MM.1S (cell line): ENCODE data around the gene ZBTB25.
A peak's percentile ranks its signal among the peaks of the same experiment; 100 is the strongest.

ENCODE experiments used
- DNase-seq: peaks from one replicate; pipeline ENCODE4 v3.0.0-alpha.2; 2015
- H2AFZ ChIP-seq: fragments of 300-600 bp; sonication (generic); 2 replicates; pipeline ENCODE4 v1.6.0; 2016; ENCODE audit warnings: antibody characterized with exemption, low read length
- H3F3A ChIP-seq: fragments of 300-600 bp; sonication (generic); 2 replicates; pipeline ENCODE4 v1.6.1; 2016; ENCODE audit warnings: mild to moderate bottlenecking, antibody characterized with exemption, low read length, moderate library complexity, mixed read lengths; ENCODE audit not compliant: insufficient read depth
- H3K27ac ChIP-seq: fragments of 300-600 bp; sonication (generic); 2 replicates; pipeline ENCODE4 v1.5.1; 2016; ENCODE audit warnings: mild to moderate bottlenecking, low read length
- H3K27me3 ChIP-seq: fragments of 300-600 bp; sonication (generic); replicated peaks from 2 replicates; pipeline ENCODE4 v1.6.0; 2016; ENCODE audit warnings: low read length; ENCODE audit not compliant: insufficient read depth
- H3K36me3 ChIP-seq: fragments of 300-600 bp; sonication (generic); replicated peaks from 2 replicates; pipeline ENCODE4 v1.6.1; 2016; ENCODE audit warnings: mild to moderate bottlenecking, low read length, mixed read lengths; ENCODE audit not compliant: insufficient read depth
- H3K4me1 ChIP-seq: fragments of 300-600 bp; sonication (generic); 2 replicates; pipeline ENCODE4 v1.6.1; 2016; ENCODE audit warnings: low read length, mixed read lengths
- H3K4me2 ChIP-seq: fragments of 300-600 bp; sonication (generic); 2 replicates; pipeline ENCODE4 v1.6.0; 2016; ENCODE audit warnings: low read depth, low read length
- H3K4me3 ChIP-seq: fragments of 300-600 bp; sonication (generic); 2 replicates; pipeline ENCODE4 v1.5.1; 2016; ENCODE audit warnings: low read length, mixed read lengths
- H3K79me2 ChIP-seq: fragments of 300-600 bp; sonication (generic); 2 replicates; pipeline ENCODE4 v1.6.1; 2016; ENCODE audit warnings: mixed run types, low read length, mixed read lengths
- H3K9ac ChIP-seq: fragments of 300-600 bp; sonication (generic); 2 replicates; pipeline ENCODE4 v1.6.1; 2016; ENCODE audit warnings: low read length, mixed read lengths
- H3K9me2 ChIP-seq: fragments of 300-600 bp; sonication (generic); replicated peaks from 2 replicates; pipeline ENCODE4 v1.6.1; 2016; ENCODE audit warnings: mild to moderate bottlenecking, low read length, mixed read lengths; ENCODE audit not compliant: insufficient read depth
- H3K9me3 ChIP-seq: fragments of 300-600 bp; sonication (generic); replicated peaks from 2 replicates; pipeline ENCODE4 v1.6.1; 2016; ENCODE audit warnings: mild to moderate bottlenecking, low read length, mixed read lengths; ENCODE audit not compliant: insufficient read depth
- H4K20me1 ChIP-seq: fragments of 300-600 bp; sonication (generic); 2 replicates; pipeline ENCODE4 v1.6.1; 2016; ENCODE audit warnings: mild to moderate bottlenecking, low read length, moderate library complexity, mixed read lengths; ENCODE audit not compliant: insufficient read depth
- EZH2 ChIP-seq: fragments of 300-600 bp; sonication (generic); optimal IDR thresholded peaks from 2 replicates; pipeline ENCODE3; 2017; ENCODE audit warnings: low read depth, mild to moderate bottlenecking, antibody characterized with exemption, low read length, mixed read lengths
- EZH2phosphoT487 ChIP-seq: fragments of 300-600 bp; sonication (generic); IDR thresholded peaks from 2 replicates; pipeline ENCODE4 v1.6.1; 2018; ENCODE audit warnings: antibody characterized with exemption, low read length
- TF ChIP-seq, protein P1 (sequence below): fragments of 300-600 bp; sonication (generic); IDR thresholded peaks from 2 replicates; pipeline ENCODE4 v1.5.1; 2016; ENCODE audit warnings: antibody characterized with exemption, low read length, mixed read lengths

The ZBTB25 gene

DNA sequence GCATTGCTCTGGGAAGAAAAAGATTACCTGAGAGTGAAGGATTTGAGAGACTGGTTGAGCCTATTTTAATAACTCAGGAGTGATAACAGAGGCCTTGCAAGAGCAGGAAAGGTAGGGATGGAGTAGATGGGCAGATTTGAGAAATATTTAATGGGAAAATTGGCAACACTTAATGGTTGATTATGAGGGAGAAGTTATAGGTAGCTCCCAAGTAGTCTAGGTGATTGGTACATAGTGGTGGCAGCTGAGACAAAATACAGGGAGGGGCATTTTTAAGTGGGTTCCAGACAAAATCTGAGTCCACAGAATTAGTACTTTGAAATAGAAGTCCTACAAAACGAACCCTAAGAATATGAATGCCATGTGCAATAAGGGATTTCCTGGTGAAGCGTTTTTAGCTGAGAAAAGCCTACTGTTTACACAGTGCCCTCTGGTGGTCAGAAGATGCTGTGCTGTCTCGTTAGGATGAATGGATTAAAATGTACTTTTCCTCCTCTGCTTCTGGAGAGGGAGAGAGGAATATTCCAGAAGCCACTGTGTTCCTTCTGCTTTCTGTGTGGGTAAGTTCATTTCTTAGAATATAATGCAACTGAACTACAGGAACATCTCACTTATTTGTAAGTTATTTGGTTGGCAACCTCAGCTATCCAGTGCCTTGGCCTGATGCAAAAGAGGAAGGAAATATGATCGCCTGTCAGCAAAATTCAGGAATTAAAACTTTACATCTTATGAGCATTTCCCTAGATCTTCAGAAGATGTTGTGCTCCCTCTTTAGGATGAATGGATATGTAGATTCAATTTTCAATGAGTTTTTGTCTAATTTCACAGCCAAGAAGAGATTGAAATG, 7.4 kb upstream of the ZBTB25 start:
- Histone ChIP-seq H3K9me3 (no peaks in the 10 kb centered on the region), H3K27me3 (no peaks in the 10 kb centered on the region), H3K79me2 (peaks cover 98% of the 10 kb centered on the region), H3K4me3 (no peak overlapping the region), H3K36me3 (no peaks in the 10 kb centered on the region), H3K9me2 (no peaks in the 10 kb centered on the region), H3K4me2 (no peak overlapping the region), H3K27ac (no peak overlapping the region; the same call in 1 of the 2 replicates), H3K4me1 (peaks cover 22% of the 10 kb centered on the region), H2AFZ (no peak overlapping the region), H4K20me1 (peaks cover 14% of the 10 kb centered on the region; the same call in 1 of the 2 replicates), H3K9ac (no peak overlapping the region), H3F3A (peaks cover 12% of the 10 kb centered on the region)
- DNase-seq: peak; percentile 40
- TF ChIP-seq EZH2phosphoT487: no peak
- TF ChIP-seq, protein P1, sequence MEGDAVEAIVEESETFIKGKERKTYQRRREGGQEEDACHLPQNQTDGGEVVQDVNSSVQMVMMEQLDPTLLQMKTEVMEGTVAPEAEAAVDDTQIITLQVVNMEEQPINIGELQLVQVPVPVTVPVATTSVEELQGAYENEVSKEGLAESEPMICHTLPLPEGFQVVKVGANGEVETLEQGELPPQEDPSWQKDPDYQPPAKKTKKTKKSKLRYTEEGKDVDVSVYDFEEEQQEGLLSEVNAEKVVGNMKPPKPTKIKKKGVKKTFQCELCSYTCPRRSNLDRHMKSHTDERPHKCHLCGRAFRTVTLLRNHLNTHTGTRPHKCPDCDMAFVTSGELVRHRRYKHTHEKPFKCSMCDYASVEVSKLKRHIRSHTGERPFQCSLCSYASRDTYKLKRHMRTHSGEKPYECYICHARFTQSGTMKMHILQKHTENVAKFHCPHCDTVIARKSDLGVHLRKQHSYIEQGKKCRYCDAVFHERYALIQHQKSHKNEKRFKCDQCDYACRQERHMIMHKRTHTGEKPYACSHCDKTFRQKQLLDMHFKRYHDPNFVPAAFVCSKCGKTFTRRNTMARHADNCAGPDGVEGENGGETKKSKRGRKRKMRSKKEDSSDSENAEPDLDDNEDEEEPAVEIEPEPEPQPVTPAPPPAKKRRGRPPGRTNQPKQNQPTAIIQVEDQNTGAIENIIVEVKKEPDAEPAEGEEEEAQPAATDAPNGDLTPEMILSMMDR: peak; percentile 69

DNA sequence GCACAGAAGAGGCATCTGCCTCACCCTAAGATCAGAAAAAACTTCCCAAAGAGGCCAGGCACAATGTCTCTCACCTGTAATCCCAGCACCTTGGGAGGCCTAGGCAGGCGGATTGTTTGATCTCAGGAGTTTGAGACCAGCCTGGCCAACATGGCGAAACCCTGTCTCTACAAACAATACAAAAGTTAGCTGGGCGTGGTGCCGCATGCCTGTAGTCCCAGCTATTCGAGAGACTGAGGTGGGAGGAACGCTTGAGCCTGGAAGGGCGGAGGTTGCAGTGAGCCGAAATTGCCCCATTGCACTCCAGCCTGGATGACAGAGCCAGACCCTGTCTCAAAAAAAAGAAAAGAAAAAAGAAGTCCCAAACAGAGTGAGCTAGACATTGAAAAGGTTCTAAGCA, 5.4 kb upstream of the ZBTB25 start:
- Histone ChIP-seq H3K9me3 (no peaks in the 10 kb centered on the region), H3K4me3 (no peak overlapping the region), H3K9me2 (no peaks in the 10 kb centered on the region), H3F3A (peaks cover 20% of the 10 kb centered on the region), H3K27me3 (no peaks in the 10 kb centered on the region), H3K9ac (no peak overlapping the region), H3K4me2 (no peak overlapping the region), H3K4me1 (peaks cover 22% of the 10 kb centered on the region), H3K79me2 (peaks cover 88% of the 10 kb centered on the region), H3K27ac (no peak overlapping the region), H4K20me1 (peaks cover 11% of the 10 kb centered on the region; the same call in 1 of the 2 replicates), H2AFZ (no peak overlapping the region), H3K36me3 (no peaks in the 10 kb centered on the region)
- TF ChIP-seq, protein P1: no peak
- no peak for TF ChIP-seq EZH2
- TF ChIP-seq EZH2phosphoT487: no peak
- no peak for DNase-seq

DNA sequence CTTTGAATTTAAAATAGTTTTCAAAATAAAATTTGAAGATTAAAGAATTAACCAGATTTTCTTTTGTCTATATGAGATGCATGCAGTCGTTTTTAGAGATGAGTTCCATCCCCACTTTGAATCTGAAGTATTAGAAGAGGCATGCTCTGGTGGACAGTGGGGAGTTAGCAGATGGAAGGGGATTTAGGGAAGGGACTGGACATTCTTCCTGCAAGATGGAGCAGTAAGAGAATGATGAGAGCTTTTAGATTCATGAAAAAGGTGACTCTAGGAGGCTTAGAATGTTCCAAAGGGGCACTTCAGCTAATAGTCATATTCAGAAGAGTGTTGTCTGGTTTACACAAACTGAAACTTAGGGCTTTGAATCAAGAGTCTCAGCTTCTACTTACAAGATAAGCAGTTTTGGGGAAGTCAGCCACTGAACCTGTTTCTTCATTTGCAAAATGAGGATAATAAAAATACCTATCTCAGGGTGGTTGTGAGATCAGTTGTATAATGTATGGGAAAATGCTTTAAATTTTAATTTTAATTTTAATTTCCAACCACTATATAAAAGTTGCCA, 4.7 kb upstream of the ZBTB25 start:
- peak overlapping the region; percentile 63 for H3K4me3 ChIP-seq
- peaks cover 10% of the 10 kb centered on the region; the same call in 1 of the 2 replicates for H4K20me1 ChIP-seq
- H2AFZ ChIP-seq: no peak overlapping the region
- peak overlapping the region; percentile 91 for H3K4me2 ChIP-seq
- peaks cover 81% of the 10 kb centered on the region for H3K79me2 ChIP-seq
- H3K36me3 ChIP-seq: no peaks in the 10 kb centered on the region
- no peaks in the 10 kb centered on the region for H3K27me3 ChIP-seq
- peak overlapping the region; percentile 100; the same call in 1 of the 2 replicates for H3K27ac ChIP-seq
- no peaks in the 10 kb centered on the region for H3K9me2 ChIP-seq
- DNase-seq: peak; percentile 46
- H3K4me1 ChIP-seq: peaks cover 22% of the 10 kb centered on the region
- H3F3A ChIP-seq: peaks cover 20% of the 10 kb centered on the region
- no peaks in the 10 kb centered on the region for H3K9me3 ChIP-seq
- H3K9ac ChIP-seq: peak overlapping the region; percentile 15; the same call in 1 of the 2 replicates
- TF ChIP-seq, protein P1: no peak
